Tongue (tissue), 2 donors: Measurements from ENCODE around the gene SLC13A5. TPM values are rescaled to one million over a fixed set of nuclear protein-coding genes. Genes with fewer than 3 reads are reported as not detected.
A peak's percentile ranks its signal among the peaks of the same experiment; 100 is the strongest.
"Not testable (repeated sequence)": the region's sequence is repeated elsewhere in the genome, so short reads cannot be mapped to it uniquely, and the experiment has no call there.

Experiments used
- DNase-seq: peaks from one replicate; pipeline ENCODE4 v3.0.0-alpha.2; 2015
- total RNA-seq: library from RNA; depleted of rRNA; stranded (reverse); fragments of >200 nt; gene quantifications from one replicate; pipeline ENCODE4 v1.2.3, GENCODE V29; 2014

Gene SLC13A5
- total RNA-seq: not detected

DNA sequence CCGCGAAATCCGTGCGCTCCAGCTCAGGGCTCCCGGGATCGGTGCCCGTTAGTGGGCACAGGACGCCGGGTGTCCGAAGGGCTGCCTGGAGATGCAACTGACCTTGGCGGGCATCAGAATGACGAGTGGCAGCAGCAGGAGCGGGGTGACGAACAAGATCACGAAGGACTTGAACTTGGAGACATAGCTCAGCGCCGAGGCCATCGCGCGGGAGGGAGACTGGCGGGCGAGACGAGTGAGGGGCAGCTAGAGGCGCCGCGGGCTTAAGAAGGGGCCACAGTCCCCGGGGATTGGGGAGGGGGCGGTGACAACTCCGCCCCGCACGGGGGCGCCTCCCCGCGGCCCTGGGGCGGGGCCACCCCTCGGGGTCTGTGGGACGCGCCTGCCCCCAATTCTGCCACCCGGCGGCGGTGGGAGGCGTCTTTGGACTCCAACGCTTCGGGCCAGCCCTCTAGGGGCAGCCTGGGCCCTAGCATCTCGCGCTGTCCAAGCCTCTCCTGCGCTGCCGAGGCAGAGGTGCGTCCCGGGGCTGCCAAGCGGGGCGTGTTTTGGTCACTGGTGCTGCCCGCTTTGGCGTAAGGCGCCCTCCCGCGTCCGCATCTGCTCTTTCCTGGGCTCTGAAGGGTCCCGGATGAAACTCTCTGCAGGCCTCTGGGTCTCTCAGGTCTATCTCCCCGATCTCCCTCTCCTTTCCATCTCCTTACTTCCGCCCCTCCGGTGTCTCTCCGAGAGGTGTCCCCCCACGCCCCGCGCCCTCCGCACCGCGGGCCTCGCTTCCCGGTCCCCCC, at the start of gene SLC13A5:
Gene SLC13A5 (minus strand): TSS at position 240 of the 788 bp plus-strand sequence. CDS start 36 bp downstream, at position 204.
- DNase-seq: peak; percentile 20

DNA sequence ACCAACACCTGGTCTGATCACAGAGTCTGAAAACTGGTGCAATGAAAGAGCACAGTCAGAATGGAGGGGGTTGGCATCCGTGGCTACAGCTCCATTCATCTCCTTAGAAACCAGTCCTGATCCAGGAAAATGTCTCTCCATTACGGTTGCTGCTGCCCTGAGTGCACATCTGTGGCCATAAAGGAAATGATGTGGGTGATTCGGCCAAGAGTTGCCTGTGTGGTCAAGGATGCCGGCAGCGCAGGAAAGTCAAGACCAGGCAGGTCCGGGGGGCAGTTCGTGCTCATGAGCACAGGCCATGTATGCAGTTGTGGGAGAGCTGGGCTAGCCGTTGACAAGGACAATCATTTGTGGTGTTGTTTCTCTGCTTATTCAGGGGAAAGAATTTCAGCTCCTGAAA, 48.6 kb upstream of the SLC13A5 start:
- no peak for DNase-seq

DNA sequence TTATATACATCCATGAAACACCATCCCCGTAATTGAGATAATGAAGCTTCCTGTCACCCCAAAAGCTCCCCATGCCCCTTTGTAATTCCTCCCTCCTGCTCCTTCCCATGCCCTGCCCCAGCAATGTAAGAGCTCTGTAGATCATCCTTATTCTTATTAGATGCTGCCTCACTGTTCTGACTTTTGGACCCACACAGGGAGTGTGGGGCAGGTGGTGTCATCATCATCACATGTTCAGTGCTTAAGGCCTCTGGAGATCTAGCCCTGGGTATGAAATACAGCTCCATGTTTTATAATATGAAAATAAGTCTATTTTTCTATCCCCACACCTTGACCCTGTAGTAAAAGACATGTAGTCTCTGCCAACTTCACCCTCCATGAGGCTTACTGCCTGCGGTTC, 44.6 kb upstream of the SLC13A5 start:
- no peak for DNase-seq

DNA sequence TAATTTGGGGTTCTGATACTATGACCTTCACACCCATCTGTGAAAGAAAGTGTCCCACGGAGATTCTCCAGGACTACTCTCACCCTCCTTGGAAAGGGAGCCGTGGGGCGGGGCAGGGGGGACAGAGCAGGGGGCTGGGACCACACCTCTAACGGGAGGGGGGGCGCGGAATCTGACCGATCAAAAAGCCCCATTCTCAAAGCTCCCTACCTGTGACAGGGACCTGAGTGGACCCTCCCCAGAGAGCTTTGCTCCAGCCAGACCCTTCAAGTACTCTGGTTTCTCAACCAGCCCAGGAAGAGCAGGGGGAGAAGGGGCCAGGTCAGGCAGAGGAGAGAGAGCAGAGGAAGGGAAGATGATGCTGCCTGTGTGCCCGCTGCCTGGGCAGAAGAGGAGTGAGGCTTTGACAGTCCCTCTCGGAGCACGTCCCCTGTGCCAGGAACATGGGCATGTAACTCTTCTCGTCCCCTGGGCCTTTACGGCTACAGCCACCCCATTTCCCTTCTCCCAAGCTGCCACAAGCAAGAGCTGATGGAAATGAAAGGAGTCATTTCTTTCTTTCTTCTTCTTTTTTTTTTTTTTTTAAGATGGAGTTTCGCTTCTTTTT, 43.4 kb upstream of the SLC13A5 start:
- DNase-seq: no peak

DNA sequence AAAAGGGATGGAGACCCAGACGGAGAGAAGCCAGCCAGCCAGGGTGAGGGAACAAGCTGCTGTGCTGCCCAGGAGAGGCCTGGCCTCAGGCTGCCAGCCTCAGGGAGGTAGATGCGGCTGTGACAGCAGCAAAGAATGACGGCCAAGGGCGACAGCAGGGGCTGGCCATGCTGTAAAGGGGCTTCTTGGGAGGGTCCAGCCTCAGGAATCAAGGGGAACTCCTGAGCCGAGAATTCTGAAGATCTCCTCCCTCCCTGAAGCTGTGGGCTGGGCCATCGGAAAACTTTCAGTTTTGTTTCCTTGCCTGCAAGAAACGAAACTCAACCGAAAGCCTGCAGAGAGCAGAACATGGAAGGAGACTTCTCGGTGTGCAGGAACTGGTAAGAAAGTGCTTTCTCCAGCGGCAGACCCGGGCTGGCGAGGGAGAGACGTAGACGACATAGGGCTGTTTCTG, 42.6 kb upstream of the SLC13A5 start, which contains the start of gene XAF1:
Gene XAF1 (plus strand): TSS at position 316 of the 454 bp plus-strand sequence. CDS start 33 bp downstream, at position 349.
- DNase-seq: peak; percentile 57

DNA sequence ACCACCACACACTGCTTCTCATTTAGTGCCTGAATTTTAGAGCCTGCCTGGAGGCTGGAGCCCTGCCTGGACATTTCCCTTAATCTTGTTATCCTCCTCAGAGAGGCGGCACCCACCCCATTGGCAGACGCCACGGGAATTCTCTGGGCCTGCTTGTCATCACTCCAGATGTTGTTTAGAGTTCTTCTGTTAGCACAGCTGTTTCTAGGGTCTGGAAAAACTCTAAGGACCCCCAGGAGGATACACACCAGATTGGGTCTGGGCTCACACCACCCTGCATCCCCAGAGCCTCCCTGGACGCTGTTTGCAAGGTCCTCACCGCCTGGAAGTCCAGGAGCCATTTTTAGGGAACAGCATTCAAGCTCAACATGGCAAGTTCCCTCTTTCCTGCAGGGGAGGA, 42.1 kb upstream of the SLC13A5 start:
- peak; percentile 44 for DNase-seq

DNA sequence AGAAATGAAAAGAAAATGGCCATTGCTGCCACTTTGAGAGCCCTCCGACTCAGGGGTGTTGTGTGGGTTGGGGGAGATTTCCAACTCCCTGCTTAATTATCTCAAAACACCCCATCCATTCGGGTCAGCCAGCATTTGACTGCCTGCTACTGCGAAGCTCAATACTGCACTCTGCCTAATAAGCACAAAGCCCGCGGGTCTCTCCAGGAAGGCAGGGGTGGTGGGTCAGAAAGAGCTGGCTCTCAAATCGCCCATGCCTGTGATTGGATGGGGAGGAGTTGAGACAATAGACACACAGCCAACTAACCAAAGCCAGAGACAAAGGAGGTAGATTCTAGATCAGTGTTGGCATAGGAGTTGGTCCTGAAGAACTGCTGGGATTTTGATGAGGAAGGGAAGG, 40.4 kb upstream of the SLC13A5 start:
- DNase-seq: no peak

DNA sequence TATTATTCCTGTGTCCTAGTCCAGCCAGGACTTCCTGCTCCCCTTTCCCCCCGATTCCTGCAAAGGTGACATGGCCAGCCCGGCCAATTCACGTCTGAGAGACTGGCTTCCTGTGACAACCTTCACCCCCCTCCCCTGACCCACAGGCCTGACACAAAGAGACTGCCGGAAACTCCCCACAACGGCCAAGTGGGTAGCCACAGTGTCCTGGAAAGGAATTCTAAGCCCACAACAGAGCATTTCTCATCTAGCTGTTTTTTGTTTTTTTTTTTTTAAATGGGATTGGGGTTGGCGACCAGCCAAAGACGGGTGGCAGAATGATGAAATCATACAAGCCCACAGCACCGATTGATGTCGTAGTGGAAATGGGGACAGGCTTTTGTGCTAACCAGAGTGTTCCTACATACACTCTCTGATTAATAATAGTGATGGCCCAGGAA, 39.9 kb upstream of the SLC13A5 start:
- peak; percentile 20 for DNase-seq

DNA sequence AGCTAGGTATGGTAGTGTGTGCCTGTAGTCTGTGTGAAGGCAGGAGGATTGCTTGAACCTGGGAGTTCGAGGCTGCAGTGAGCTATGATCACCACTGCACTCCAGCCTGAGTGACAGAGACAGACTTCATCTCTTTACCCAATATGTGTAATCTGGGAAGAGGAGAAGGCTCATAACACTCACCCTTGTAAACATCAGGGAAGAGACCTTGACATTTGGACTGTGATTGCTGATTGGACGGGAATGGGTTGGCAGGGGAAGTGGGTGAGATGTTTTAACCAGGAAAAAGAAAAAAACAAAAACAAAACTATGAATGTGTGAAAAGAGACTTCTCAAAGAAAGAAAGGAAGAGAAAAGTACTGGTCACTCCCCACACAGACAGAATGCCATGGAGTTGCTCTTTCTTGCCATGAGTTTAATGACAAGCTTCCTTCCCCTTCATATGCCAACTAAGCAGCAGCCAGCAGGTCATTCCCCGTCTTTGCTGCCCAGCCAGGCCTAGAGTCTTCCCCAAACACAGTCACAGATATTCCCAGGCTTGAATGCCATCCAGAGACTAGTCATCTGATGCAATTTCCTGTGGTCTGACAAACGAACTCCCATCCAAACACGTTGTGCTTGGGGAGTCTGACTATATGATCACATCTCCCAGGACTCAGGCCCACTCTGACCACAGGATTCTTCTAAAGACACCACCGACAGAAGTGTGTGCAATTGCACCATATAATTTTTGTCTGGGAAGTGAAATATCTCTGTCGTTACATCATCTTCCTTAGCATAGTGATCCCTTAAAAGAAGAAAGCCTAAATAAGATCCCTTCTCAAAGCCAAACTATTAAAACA, 39.1 kb upstream of the SLC13A5 start:
- DNase-seq: peak; percentile 35

DNA sequence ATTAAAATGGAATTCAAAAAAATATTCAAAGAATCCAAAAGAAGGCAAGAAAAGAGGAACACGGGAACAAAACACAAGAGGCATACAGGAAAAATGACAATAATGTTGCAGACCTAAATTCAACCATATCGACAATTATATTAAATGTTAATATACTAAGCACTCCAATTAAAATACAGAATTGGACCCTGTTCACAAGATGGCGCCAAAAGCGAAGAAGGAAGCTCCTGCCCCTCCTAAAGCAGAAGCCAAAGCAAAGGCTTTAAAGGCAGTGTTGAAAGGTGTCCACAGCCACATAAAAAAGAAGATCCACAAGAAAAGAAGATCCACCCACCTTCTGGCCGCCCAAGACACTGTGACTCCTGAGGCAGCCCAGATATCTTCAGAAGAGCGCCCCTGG, 36.4 kb upstream of the SLC13A5 start:
- DNase-seq: no peak

DNA sequence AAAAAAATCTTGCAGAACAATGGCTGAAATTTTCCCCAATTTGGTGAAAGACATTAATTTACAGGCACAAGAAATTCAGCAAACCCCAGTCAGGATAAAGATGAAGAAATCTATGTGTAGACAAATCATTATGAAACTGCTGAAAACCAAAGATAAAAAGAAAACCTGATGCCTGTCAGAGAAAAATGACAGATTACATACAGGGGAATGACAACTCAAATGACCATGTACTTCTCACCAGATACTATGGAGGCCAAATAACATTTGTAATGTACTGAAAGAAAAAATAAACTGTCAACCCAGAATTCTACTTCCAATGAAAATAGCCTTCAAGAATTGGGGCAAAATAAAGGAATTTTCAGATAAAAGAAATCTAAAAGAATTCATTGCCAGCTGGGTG, 35.4 kb upstream of the SLC13A5 start:
- DNase-seq: no peak

DNA sequence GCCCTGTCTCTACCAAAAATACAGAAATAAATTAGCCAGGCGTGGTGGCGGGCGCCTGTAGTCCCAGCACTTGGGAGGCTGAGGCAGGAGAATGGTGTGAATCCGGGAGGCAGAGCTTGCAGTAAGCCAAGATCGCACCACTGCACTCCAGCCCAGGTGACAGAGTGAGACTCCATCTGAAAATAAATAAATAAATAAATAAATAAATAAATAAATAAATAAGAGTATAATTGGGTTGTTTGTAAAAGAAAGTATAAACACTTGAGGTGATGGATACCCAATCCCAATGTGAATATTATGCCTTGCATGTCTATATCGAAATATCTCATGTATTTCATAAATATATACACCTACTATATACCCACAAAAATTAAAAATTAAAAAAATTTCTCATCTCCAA, 33.5 kb upstream of the SLC13A5 start:
- not testable (repeated sequence) for DNase-seq

DNA sequence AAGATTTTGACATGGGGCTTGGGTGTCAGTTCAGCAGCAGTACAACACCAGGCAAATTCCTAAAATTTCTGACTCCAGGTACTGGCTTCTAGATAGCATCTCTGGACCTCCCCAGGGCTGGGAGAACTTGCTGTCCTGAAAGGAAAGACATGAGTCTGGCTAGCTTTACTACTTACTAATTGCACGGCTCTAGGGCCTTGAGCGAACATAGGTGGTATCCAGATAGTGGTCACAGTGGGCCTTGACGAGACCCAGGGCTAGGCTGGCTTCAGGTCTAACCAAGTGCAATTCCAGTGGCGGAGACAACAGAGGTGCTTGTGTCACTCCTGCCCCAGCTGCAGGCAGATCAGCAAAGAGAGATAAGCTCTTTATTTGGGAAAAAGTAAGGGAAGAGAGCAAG, 16.4 kb upstream of the SLC13A5 start:
- DNase-seq: no peak

DNA sequence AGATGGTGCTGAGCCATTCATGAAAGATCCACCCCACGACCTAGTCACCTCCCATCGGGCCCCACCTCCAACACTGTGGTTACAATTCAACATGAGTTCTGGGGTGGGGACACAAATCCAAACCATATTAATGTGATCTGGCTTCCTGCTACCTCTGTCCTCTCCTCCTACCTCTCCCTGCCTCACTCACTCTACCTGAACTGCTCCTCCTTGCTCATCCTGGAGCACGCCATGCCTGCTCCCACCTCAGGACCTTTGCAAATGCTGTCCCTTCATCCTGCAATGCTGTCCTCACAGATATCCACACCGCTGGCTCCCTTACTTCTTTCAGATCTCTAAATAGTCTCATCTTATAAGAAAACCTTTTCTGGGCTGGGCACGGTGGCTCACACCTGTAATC, 10.8 kb upstream of the SLC13A5 start:
- DNase-seq: no peak

DNA sequence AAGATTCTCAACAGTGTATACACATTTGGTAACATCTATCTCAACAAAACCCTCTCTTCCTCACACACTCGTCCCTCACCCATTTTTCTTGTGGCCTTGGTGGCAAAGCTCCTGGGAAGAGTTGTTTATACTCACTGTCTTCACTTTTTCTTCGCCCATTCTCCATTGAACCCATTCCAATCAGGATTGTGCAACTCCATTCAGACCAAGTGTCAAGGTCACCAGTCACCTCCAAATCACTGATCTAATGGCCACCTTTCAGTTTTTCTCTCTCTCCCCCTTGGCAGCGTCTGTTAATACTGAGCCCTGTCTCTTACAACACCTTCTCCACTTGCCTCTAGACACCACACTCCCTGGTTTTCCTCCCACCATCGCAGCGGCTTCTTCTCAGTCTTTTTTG, 8.6 kb upstream of the SLC13A5 start:
- DNase-seq: no peak

DNA sequence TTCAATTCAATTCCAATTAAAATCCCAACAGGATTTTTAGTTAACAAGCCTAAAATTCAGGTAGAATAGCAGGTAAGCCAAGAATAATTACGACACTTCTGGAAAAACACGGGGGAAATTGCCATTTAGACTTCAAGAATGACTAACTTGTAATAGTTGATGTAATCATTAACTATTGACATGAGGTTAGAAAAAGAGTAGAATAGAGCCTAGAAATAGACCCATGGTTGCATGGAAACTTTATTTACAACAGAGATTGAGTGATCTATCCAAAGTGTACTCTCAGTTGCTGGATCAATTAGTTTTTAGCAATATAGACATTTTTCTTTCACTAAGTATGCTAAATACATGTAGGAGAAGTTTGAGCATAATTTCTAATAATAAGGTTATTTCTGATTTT, 3.6 kb upstream of the SLC13A5 start:
- DNase-seq: no peak

DNA sequence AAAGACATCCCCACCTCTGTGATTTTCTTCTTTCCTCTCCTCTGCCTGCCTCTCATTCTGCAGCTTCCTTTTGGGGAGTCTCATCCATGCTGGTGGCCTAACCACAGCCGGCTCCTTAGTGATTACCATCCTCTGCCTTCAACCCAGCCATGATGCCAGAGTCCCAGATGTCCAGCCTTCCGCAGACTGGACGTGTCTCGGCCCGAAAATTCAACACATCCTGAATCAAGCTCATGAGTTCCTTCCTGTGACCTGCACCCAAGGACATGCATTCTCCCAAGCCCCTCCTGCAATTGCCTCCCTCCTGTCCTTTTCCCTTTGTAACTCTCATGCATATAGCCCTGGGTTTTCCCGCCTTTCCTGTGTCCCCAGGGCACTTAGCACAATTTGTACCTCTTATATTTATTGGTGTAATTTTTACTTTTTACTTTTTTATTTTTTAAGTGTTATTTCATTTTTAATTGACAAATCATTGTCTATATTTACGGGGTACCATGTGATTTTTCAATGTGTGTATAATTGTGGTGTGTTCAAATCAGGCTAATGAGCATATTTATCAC, 1.2 kb upstream of the SLC13A5 start:
- DNase-seq: no peak

DNA sequence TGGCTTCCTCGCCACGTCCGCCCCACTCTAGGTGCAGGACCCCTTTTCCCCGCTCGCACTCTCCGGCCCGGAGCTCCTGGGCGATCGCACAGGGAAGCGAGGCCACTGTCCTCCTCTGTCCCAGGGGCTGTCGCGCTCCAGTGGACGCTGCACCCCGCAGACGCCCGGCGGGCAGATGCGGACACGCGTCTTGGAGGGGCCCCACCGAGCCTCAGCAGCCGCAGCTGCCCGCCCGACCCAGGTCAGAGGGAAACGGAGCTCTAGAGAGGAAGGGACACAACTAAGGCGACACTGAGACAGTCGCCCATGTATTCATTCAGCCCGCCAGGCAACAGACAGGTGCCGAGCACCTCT, 726 bp upstream of the SLC13A5 start:
- DNase-seq: no peak

DNA sequence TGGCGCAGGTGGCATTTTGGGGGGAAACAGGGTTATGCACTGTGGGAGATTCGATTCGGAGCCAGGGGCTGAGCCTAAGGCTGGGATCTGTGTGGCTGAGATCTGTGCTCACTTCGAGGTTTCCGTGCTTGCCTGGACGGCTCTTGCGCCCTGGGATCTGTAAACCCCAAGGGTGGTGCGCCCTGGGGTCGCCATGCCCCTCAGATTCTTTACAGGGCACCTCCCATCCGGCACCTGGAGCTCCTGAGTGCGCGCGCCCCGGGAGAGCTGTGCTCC, 377 bp downstream of the SLC13A5 start:
- DNase-seq: no peak

DNA sequence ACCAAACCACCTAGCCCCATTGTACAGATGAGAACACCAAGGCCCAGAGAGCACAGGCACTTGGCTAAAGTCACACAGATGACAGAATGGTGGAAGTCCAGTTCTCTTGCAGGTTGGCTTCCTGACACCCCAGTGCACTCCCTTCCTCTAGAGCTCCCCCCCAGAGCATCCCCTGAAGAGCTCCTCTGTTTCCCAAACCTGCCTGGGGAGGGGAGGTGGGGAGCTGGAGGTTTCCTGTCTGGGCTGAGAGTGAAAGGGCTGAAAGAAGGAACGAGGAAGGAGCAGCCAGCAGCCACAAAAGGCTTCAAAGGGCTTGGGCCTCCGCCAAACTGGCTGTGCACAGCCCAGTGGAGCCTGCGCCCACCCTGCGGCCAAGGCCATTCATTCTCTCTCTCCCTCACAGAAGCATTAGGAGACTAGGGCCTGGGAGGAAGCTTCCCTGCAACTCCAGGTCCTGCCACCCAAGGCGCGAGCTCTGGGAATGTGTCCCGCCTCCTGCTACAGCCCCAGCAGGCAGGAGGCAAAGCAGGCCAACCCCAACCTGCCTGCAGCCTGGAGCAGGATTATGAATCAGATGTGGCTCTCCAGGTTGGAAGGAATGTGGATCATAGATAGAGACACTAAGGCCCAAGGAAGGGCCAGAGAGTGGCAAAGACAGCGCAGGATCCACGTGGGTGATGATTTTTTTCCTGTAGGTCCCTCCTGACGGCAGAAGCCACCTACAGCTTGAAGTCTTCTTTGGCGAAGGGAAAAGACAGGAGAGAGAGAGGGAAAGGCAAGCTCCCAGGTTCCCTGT, 913 bp downstream of the SLC13A5 start:
- DNase-seq: peak; percentile 25

DNA sequence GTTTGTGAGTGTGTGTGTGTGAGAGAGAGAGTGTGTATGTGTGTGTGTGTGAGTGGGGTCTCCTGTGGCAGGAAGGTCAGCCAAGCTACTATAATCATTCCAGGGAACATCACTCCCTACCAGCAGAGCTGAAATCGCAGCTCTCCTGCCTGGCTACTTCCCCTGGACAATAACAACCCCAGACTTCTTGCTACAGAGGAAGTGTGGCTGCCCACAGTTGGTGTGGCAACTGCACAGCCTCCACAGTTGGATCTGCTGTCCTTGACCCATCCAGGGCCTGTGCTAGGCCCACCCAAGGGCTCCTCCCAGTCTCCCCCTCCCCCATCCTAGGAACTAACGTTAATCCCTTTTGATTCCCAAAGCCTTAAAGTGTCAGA, 1.5 kb downstream of the SLC13A5 start:
- DNase-seq: no peak

DNA sequence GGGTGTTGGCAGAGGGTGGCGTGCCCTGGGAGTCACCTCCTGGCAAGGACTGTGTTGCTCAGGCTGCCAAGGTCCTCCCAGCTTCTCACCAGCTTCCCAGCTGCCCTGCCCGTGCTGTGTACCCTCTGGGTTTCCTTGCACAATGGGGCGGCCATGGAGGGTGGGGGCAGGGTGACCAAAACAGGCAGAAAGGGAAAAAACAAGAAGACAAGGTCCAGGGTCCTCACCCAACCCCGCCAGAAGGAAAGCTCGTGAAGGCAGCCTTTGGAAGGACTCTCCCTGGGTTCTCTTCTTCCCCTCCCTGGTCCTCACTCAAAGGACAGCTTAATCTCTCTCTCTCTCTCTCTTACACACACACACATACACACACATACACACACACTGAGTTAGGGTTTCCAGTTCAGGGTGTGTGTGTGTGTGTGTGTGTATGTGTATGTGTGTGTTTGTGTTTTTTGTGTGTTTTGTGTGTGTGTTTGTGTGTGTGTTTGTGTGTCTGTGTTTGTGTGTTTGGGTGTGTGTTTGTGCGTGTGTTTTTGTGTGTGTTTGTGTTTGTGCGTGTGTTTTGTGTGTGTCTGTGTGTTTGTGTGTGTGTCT, 2.0 kb downstream of the SLC13A5 start:
- DNase-seq: no peak
